HL-60 (cell line): ENCODE results near the gene PPP6R2.

ENCODE experiments used
- CTCF ChIP-seq: IDR thresholded peaks from one replicate; pipeline ENCODE4 v1.5.1; 2011; ENCODE audit warnings: low read length, control low read depth, inconsistent platforms; ENCODE audit not compliant: insufficient read depth
- POLR2AphosphoS5 ChIP-seq: IDR thresholded peaks from 2 replicates; pipeline ENCODE4 v1.6.1; 2012; ENCODE audit warnings: low read depth

GRCh38 chr22:50439314-50439870, 96.3 kb downstream of the PPP6R2 start:
- TF ChIP-seq CTCF (no peak), POLR2AphosphoS5 (no peak)
